Left lung (tissue), 10 donors: ENCODE measurements around the gene PAFAH2. TPM values are rescaled to one million over a fixed set of nuclear protein-coding genes. Genes with fewer than 3 reads are reported as not detected.
A peak's percentile ranks its signal among the peaks of the same experiment; 100 is the strongest.
"Not testable (repeated sequence)": the region's sequence is repeated elsewhere in the genome, so short reads cannot be mapped to it uniquely, and the experiment has no call there.

Experiments
- ATAC-seq: fragments of 200-7000 bp; cut with Tn5 transposase; one replicate; pipeline ENCODE4 v1.9.1; 2020; ENCODE audit warnings: moderate library complexity
- DNase-seq, 4 donors: peaks; one replicate each; pipeline ENCODE4 v3.0.0-alpha.2; 2013 to 2020
- H3K27ac ChIP-seq, 2 donors: fragments of 200-600 bp; sonication (generic) in 1 of 2; one replicate each; pipeline versions ENCODE4 v1.5.0 to v1.8.0; 2020 to 2021
- H3K27me3 ChIP-seq, 2 donors: fragments of 200-600 bp; sonication (generic) in 1 of 2; one replicate each; pipeline versions ENCODE4 v1.5.0 to v1.8.0; 2020 to 2021
- H3K36me3 ChIP-seq, 2 donors: fragments of 200-600 bp; sonication (generic) in 1 of 2; one replicate each; pipeline versions ENCODE4 v1.5.0 to v1.8.0; 2020 to 2021
- H3K4me1 ChIP-seq, 2 donors: fragments of 200-600 bp; one replicate each; pipeline ENCODE4 v1.8.0; 2021
- H3K4me3 ChIP-seq, 2 donors: fragments of 200-600 bp; sonication (generic) in 1 of 2; one replicate each; pipeline versions ENCODE4 v1.5.0 to v1.8.0; 2020 to 2021; ENCODE audit warnings: mild to moderate bottlenecking in 1 of 2
- H3K9me3 ChIP-seq, 2 donors: fragments of 200-600 bp; sonication (generic) in 1 of 2; one replicate each; pipeline versions ENCODE4 v1.5.0 to v1.8.0; 2020 to 2021
- CTCF ChIP-seq, 2 donors: fragments of 200-600 bp; sonication (generic) in 1 of 2; IDR thresholded peaks; one replicate each; pipeline versions ENCODE4 v1.5.0 to v1.8.0; 2021; ENCODE audit warnings: antibody characterized with exemption in 2 of 2
- intact Hi-C, 2 donors: fragments of 100-400 bp; cut with DNase I; formaldehyde crosslinking; loops; one replicate each; pipeline versions ENCODE4 v1.11.2 to v1.14.2; 2022
- polyA plus RNA-seq, 6 donors: library from polyadenylated mRNA; unstranded; fragments of 120-200 nt; gene quantifications; one replicate each; pipeline ENCODE4 v1.2.1, GENCODE V29; 2013; ENCODE audit not compliant: insufficient read length in 6 of 6
- total RNA-seq, 2 donors: library from RNA; stranded (reverse); fragmentation: NEBNext Ultra II Directional; extraction: Animal tissue kit (Norgen Biotek cat#: 25700); gene quantifications; one replicate each; pipeline ENCODE4 v1.2.1, GENCODE V29; 2021
- donor health status: DM: no; HTN: yes; CAD: no.
- donor health status: DM: no; HTN: no; CAD: no.

PAFAH2 gene
- total and polyA plus RNA-seq, 8 donors: 11.7 to 25.2 (median 13.5) TPM

- Histone ChIP-seq H3K4me1 (no peaks in the 10 kb centered on the region), H3K36me3 (no peaks in the 10 kb centered on the region), H3K27me3 (no peaks in the 10 kb centered on the region), H3K9me3 (peaks cover 0 to 9% of the 10 kb centered on the region in 2 donors), H3K27ac (no peak overlapping the region), H3K4me3 (no peak overlapping the region)
- DNase-seq: no peak
- no peak for TF ChIP-seq CTCF (IDR thresholded peaks at IDR 0.05)
- ATAC-seq: no peak
- intact Hi-C loops: no loop called here
Measured at GRCh38 chr1:25944986-25945385, 52.9 kb downstream of the PAFAH2 start.

- H3K27me3 ChIP-seq, DNase-seq, H3K27ac ChIP-seq, H3K9me3 ChIP-seq, H3K36me3 ChIP-seq, H3K4me3 ChIP-seq, ATAC-seq, intact Hi-C loops, H3K4me1 ChIP-seq: not testable (repeated sequence)
Measured at GRCh38 chr1:25943511-25943910, 54.4 kb downstream of the PAFAH2 start.

GRCh38 chr1:25936947-25937346, 60.9 kb downstream of the PAFAH2 start:
- Histone ChIP-seq H3K36me3 (no peaks in the 10 kb centered on the region), H3K27me3 (no peaks in the 10 kb centered on the region), H3K4me3 (no peak overlapping the region), H3K4me1 (no peaks in the 10 kb centered on the region), H3K27ac (no peak overlapping the region), H3K9me3 (no peaks in the 10 kb centered on the region)
- DNase-seq (no peak), ATAC-seq (peak; percentile 54)
- no peak for TF ChIP-seq CTCF (IDR thresholded peaks at IDR 0.05)
- intact Hi-C loops: no loop called here

- H3K27ac ChIP-seq: no peak overlapping the region
- no peaks in the 10 kb centered on the region for H3K9me3 ChIP-seq
- H3K27me3 ChIP-seq: no peaks in the 10 kb centered on the region
- H3K4me3 ChIP-seq: no peak overlapping the region
- no peak for TF ChIP-seq CTCF (IDR thresholded peaks at IDR 0.05)
- ATAC-seq: no peak
- no peaks in the 10 kb centered on the region for H3K36me3 ChIP-seq
- intact Hi-C loops: no loop called here
- no peaks in the 10 kb centered on the region for H3K4me1 ChIP-seq
- DNase-seq: no peak
Measured at GRCh38 chr1:25933479-25934365, 64.1 kb downstream of the PAFAH2 start.

GRCh38 chr1:25932811-25933400, 65.0 kb downstream of the PAFAH2 start:
- H3K27ac ChIP-seq, H3K36me3 ChIP-seq, H3K27me3 ChIP-seq, H3K4me1 ChIP-seq, ATAC-seq, DNase-seq, H3K4me3 ChIP-seq, H3K9me3 ChIP-seq, intact Hi-C loops: not testable (repeated sequence)

GRCh38 chr1:25932321-25932720, 65.5 kb downstream of the PAFAH2 start:
- DNase-seq (no peak), ATAC-seq (no peak)
- no peaks in the 10 kb centered on the region for H3K36me3 ChIP-seq
- no peaks in the 10 kb centered on the region for H3K4me1 ChIP-seq
- H3K4me3 ChIP-seq: no peak overlapping the region
- no peaks in the 10 kb centered on the region for H3K9me3 ChIP-seq
- H3K27me3 ChIP-seq: no peaks in the 10 kb centered on the region
- no peak for TF ChIP-seq CTCF (IDR thresholded peaks at IDR 0.05)
- H3K27ac ChIP-seq: no peak overlapping the region
- intact Hi-C loops: no loop called here
